GM23338 (cell line): ENCODE data around the gene AQP9. TPM values are rescaled to one million over a fixed set of nuclear protein-coding genes. Genes with fewer than 3 reads are reported as not detected.

Experiments used
- ATAC-seq: fragments of 200-7000 bp; cut with Tn5 transposase; 3 replicates; pipeline ENCODE4 v1.9.1; 2020
- DNase-seq: peaks from one replicate; pipeline ENCODE4 v3.0.0-alpha.2; 2015; ENCODE audit warnings: low spot score
- H2AFZ ChIP-seq: fragments of 200-600 bp; sonication (generic); 2 replicates; pipeline ENCODE4 v1.8.0; 2016; ENCODE audit warnings: antibody characterized with exemption, mild to moderate bottlenecking, moderate library complexity
- H3F3A ChIP-seq: fragments of 200-600 bp; sonication (generic); replicated peaks from 2 replicates; pipeline ENCODE4 v1.8.0; 2017; ENCODE audit warnings: antibody characterized with exemption, mixed run types, low read depth
- H3K27ac ChIP-seq: fragments of 200-600 bp; sonication (generic); 2 replicates; pipeline ENCODE4 v1.6.1; 2016; ENCODE audit warnings: low read depth
- H3K27me3 ChIP-seq: fragments of 200-600 bp; sonication (generic); 2 replicates; pipeline ENCODE4 v1.8.0; 2016; ENCODE audit warnings: mild to moderate bottlenecking, mixed run types, moderate library complexity; ENCODE audit not compliant: insufficient read depth
- H3K36me3 ChIP-seq: fragments of 200-600 bp; sonication (generic); 2 replicates; pipeline ENCODE4 v1.8.0; 2016; ENCODE audit warnings: mild to moderate bottlenecking; ENCODE audit not compliant: insufficient read depth
- H3K4me1 ChIP-seq: fragments of 200-600 bp; sonication (generic); 2 replicates; pipeline ENCODE4 v1.8.0; 2016; ENCODE audit warnings: mild to moderate bottlenecking, moderate library complexity; ENCODE audit not compliant: insufficient read depth
- H3K4me2 ChIP-seq: fragments of 200-600 bp; sonication (generic); 2 replicates; pipeline ENCODE4 v1.7.1; 2017; ENCODE audit warnings: mixed run types
- H3K4me3 ChIP-seq: fragments of 200-600 bp; sonication (generic); 2 replicates; pipeline ENCODE4 v1.6.1; 2016; ENCODE audit warnings: mixed run types
- H3K79me2 ChIP-seq: fragments of 200-600 bp; sonication (generic); replicated peaks from 2 replicates; pipeline ENCODE4 v1.8.0; 2017; ENCODE audit warnings: mild to moderate bottlenecking; ENCODE audit not compliant: insufficient read depth
- H3K9me2 ChIP-seq: fragments of 200-600 bp; sonication (generic); 2 replicates; pipeline ENCODE4 v1.8.0; 2017; ENCODE audit not compliant: insufficient read depth
- H4K20me1 ChIP-seq: fragments of 200-600 bp; sonication (generic); replicated peaks from 2 replicates; pipeline ENCODE4 v1.8.0; 2017; ENCODE audit warnings: mild to moderate bottlenecking; ENCODE audit not compliant: insufficient read depth
- H3K27ac Mint-ChIP-seq: 2 replicates; pipeline ENCODE4 v1.8.0; 2020; ENCODE audit warnings: inconsistent platforms, mild to moderate bottlenecking, moderate library complexity, mixed read lengths
- H3K27me3 Mint-ChIP-seq: 3 replicates; pipeline ENCODE4 v1.8.0; 2022; ENCODE audit warnings: low read depth, mild to moderate bottlenecking, moderate library complexity, mixed read lengths, inconsistent platforms; ENCODE audit not compliant: insufficient read depth, poor library complexity
- H3K36me3 Mint-ChIP-seq: 3 replicates; pipeline ENCODE4 v1.8.0; 2021; ENCODE audit warnings: low read depth, mild to moderate bottlenecking, inconsistent platforms, moderate library complexity, mixed read lengths
- H3K4me1 Mint-ChIP-seq: 3 replicates; pipeline ENCODE4 v1.8.0; 2020; ENCODE audit warnings: mild to moderate bottlenecking, inconsistent platforms, mixed read lengths
- H3K4me3 Mint-ChIP-seq: 3 replicates; pipeline ENCODE4 v1.8.0; 2021; ENCODE audit warnings: moderate library complexity, mild to moderate bottlenecking, inconsistent platforms, mixed read lengths
- H3K9me3 Mint-ChIP-seq: 3 replicates; pipeline ENCODE4 v1.8.0; 2020; ENCODE audit warnings: moderate library complexity, mild to moderate bottlenecking, inconsistent platforms, mixed read lengths
- CREB1 ChIP-seq: fragments of 250-450 bp; sonication (Bioruptor Pico); IDR thresholded peaks from 2 replicates; pipeline ENCODE4 v1.5.0; 2020; ENCODE audit warnings: low read depth, mild to moderate bottlenecking, moderate library complexity
- CTCF ChIP-seq, 2 experiments: fragments of 200-600 bp in 1 of 2; sonication (generic) in 1 of 2; conservative IDR thresholded peaks; 2 replicates each; pipeline versions ENCODE4 v1.5.1 to v1.6.1; 2016 to 2017; ENCODE audit warnings: antibody characterized with exemption in 2 of 2, low read depth in 2 of 2, mild to moderate bottlenecking in 2 of 2, moderate library complexity in 1 of 2
- ETS1 ChIP-seq: IDR thresholded peaks from 2 replicates; pipeline ENCODE4 v1.6.1; 2016; ENCODE audit warnings: antibody characterized with exemption
- JUNB ChIP-seq: IDR thresholded peaks from one replicate; pipeline ENCODE4 v1.6.1; 2016; ENCODE audit warnings: antibody characterized with exemption; ENCODE audit not compliant: unreplicated experiment
- NANOG ChIP-seq: IDR thresholded peaks from 2 replicates; pipeline ENCODE4 v1.6.1; 2016; ENCODE audit warnings: antibody characterized with exemption, borderline replicate concordance
- POLR2AphosphoS5 ChIP-seq: IDR thresholded peaks from 2 replicates; pipeline ENCODE4 v1.6.1; 2016; ENCODE audit warnings: antibody characterized with exemption, low read depth
- ZNF114 ChIP-seq: fragments of 250-450 bp; sonication (Bioruptor Pico); IDR thresholded peaks from 2 replicates; pipeline ENCODE4 v1.5.0; 2020; ENCODE audit warnings: mild to moderate bottlenecking, moderate library complexity
- ZNF331 ChIP-seq: fragments of 250-450 bp; sonication (Bioruptor Pico); IDR thresholded peaks from 2 replicates; pipeline ENCODE4 v1.5.0; 2020; ENCODE audit warnings: low read depth, mild to moderate bottlenecking, moderate library complexity
- ZNF462 ChIP-seq: fragments of 250-450 bp; sonication (Bioruptor Pico); IDR thresholded peaks from 2 replicates; pipeline ENCODE4 v1.5.0; 2020; ENCODE audit warnings: mild to moderate bottlenecking, moderate library complexity
- polyA plus RNA-seq: library from polyadenylated mRNA; unstranded; fragments of >200 nt; fragmentation: Nextera tagmentation; extraction: Ambion mirVana; gene quantifications from 2 replicates; pipeline ENCODE4 v1.2.1, GENCODE V29; 2016
- total RNA-seq: library from RNA; depleted of rRNA; stranded (reverse); fragments of >200 nt; shearing (Covaris generic); gene quantifications from 2 replicates; pipeline ENCODE4 v1.2.3, GENCODE V29; 2014
- TF ChIP-seq, protein P1 (sequence below): IDR thresholded peaks from one replicate; pipeline ENCODE4 v1.6.1; 2018; ENCODE audit warnings: antibody characterized with exemption; ENCODE audit not compliant: unreplicated experiment

AQP9 gene
- total and polyA plus RNA-seq, 2 experiments from 2014 or later, result not detected

DNA sequence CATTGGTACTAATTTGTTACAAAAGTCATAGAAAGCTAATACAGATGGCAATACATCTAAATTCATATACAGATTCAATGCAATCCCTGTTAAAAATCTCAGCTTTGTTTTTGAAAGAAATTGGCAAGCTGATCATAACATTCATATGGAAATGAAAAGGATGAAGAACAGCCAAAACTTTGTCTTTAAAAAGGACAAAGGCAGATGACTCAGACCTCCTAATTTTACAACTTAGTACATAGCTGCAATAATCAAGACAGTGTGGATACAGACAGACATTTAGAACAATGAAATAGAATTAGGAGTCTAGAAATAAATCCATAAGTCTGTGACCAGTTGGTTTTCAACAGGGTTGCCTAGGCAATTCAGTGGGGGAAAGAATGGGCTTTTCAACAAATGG is 63.3 kb downstream of the AQP9 start:
- ATAC-seq, result no peak
- H3K4me1 Mint-ChIP-seq, result no peaks in the 10 kb centered on the region
- TF ChIP-seq ZNF114 (CRISPR knock-in tag), result no peak
- no peak for TF ChIP-seq NANOG
- TF ChIP-seq CREB1, result no peak
- no peak for TF ChIP-seq CTCF (conservative IDR thresholded peaks at IDR 0.05; ENCODE audit: low read depth in 2 of 2)
- TF ChIP-seq JUNB, result no peak
- TF ChIP-seq, protein P1, sequence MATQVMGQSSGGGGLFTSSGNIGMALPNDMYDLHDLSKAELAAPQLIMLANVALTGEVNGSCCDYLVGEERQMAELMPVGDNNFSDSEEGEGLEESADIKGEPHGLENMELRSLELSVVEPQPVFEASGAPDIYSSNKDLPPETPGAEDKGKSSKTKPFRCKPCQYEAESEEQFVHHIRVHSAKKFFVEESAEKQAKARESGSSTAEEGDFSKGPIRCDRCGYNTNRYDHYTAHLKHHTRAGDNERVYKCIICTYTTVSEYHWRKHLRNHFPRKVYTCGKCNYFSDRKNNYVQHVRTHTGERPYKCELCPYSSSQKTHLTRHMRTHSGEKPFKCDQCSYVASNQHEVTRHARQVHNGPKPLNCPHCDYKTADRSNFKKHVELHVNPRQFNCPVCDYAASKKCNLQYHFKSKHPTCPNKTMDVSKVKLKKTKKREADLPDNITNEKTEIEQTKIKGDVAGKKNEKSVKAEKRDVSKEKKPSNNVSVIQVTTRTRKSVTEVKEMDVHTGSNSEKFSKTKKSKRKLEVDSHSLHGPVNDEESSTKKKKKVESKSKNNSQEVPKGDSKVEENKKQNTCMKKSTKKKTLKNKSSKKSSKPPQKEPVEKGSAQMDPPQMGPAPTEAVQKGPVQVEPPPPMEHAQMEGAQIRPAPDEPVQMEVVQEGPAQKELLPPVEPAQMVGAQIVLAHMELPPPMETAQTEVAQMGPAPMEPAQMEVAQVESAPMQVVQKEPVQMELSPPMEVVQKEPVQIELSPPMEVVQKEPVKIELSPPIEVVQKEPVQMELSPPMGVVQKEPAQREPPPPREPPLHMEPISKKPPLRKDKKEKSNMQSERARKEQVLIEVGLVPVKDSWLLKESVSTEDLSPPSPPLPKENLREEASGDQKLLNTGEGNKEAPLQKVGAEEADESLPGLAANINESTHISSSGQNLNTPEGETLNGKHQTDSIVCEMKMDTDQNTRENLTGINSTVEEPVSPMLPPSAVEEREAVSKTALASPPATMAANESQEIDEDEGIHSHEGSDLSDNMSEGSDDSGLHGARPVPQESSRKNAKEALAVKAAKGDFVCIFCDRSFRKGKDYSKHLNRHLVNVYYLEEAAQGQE, result no peak
- TF ChIP-seq ZNF331, result no peak
- TF ChIP-seq ETS1, result no peak
- TF ChIP-seq ZNF462 (CRISPR knock-in tag), result no peak
- TF ChIP-seq POLR2AphosphoS5, result no peak
- Histone ChIP-seq H3K79me2 (no peaks in the 10 kb centered on the region), H2AFZ (no peak overlapping the region), H3K4me1 (no peaks in the 10 kb centered on the region), H4K20me1 (no peaks in the 10 kb centered on the region), H3K4me2 (no peak overlapping the region), H3F3A (no peaks in the 10 kb centered on the region), H3K27ac (no peak overlapping the region), H3K9me2 (peaks cover 14% of the 10 kb centered on the region), H3K4me3 (no peak overlapping the region), H3K27me3 (no peaks in the 10 kb centered on the region), H3K36me3 (no peaks in the 10 kb centered on the region)
- no peaks in the 10 kb centered on the region for H3K9me3 Mint-ChIP-seq
- no peak overlapping the region for H3K4me3 Mint-ChIP-seq
- DNase-seq, result no peak
- H3K27me3 Mint-ChIP-seq, result peaks cover 3% of the 10 kb centered on the region
- no peaks in the 10 kb centered on the region for H3K36me3 Mint-ChIP-seq
- no peak overlapping the region for H3K27ac Mint-ChIP-seq
